HFFc6 (cell line): ENCODE measurements around the gene ZNF221. TPM values are rescaled to one million over a fixed set of nuclear protein-coding genes. Genes with fewer than 3 reads are reported as not detected.

ENCODE experiments used
- DNase-seq: peaks from one replicate; pipeline ENCODE4 v3.0.0-alpha.2; 2018
- H3K27ac Mint-ChIP-seq: 2 replicates; pipeline ENCODE4 v1.8.0; 2020; ENCODE audit warnings: mild to moderate bottlenecking, mixed read lengths
- H3K27me3 Mint-ChIP-seq: 2 replicates; pipeline ENCODE4 v1.8.0; 2021; ENCODE audit warnings: mild to moderate bottlenecking, moderate library complexity, mixed read lengths; ENCODE audit not compliant: insufficient read depth
- H3K36me3 Mint-ChIP-seq: 2 replicates; pipeline ENCODE4 v1.8.0; 2021; ENCODE audit warnings: low read depth, mixed read lengths
- H3K4me1 Mint-ChIP-seq: 2 replicates; pipeline ENCODE4 v1.8.0; 2020; ENCODE audit warnings: low read depth, mixed read lengths
- H3K4me3 Mint-ChIP-seq: 2 replicates; pipeline ENCODE4 v1.8.0; 2020; ENCODE audit warnings: mild to moderate bottlenecking, moderate library complexity, mixed read lengths
- H3K9me3 Mint-ChIP-seq: 2 replicates; pipeline ENCODE4 v1.8.0; 2020; ENCODE audit warnings: mild to moderate bottlenecking, mixed read lengths
- total RNA-seq, 6 experiments: library from RNA; stranded (reverse); fragmentation: NEBNext Ultra II Directional; extraction: Animal tissue kit (Norgen Biotek cat#: 25700); gene quantifications; 2 replicates in 1 of 6; 3 replicates in 5 of 6; pipeline ENCODE4 v1.2.3, GENCODE V29; 2021
- TF ChIP-seq, protein P1 (sequence below): fragments of 200-600 bp; sonication (generic); IDR thresholded peaks from 2 replicates; pipeline ENCODE4 v1.5.0; 2021; ENCODE audit warnings: antibody characterized with exemption, mild to moderate bottlenecking

Gene ZNF221
- total RNA-seq, 6 experiments from 2014 or later = 3.6 to 4.3 (median 4.1) TPM

DNA sequence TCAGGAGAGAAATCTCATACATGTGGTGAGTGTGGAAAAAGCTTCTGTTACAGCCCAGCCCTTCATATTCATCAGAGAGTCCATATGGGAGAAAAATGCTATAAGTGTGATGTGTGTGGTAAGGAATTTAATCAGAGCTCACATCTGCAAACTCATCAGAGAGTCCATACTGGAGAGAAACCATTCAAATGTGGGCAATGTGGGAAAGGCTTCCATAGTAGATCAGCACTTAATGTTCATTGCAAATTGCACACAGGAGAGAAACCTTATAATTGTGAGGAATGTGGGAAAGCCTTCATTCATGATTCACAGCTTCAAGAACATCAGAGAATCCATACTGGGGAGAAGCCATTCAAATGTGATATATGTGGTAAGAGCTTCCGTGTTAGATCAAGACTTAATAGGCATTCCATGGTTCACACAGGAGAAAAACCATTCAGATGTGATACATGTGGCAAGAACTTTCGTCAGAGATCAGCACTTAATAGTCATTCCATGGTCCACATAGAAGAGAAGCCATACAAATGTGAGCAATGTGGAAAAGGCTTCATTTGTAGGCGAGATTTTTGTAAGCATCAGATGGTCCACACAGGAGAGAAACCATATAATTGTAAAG is 15.2 kb downstream of the ZNF221 start:
- DNase-seq = no peak
- Mint-ChIP-seq H3K4me1 (no peaks in the 10 kb centered on the region), H3K9me3 (peaks cover 86% of the 10 kb centered on the region), H3K4me3 (no peak overlapping the region), H3K27ac (no peak overlapping the region), H3K27me3 (no peaks in the 10 kb centered on the region; the same call in 1 of the 2 replicates), H3K36me3 (peaks cover 92% of the 10 kb centered on the region)
- TF ChIP-seq, protein P1, sequence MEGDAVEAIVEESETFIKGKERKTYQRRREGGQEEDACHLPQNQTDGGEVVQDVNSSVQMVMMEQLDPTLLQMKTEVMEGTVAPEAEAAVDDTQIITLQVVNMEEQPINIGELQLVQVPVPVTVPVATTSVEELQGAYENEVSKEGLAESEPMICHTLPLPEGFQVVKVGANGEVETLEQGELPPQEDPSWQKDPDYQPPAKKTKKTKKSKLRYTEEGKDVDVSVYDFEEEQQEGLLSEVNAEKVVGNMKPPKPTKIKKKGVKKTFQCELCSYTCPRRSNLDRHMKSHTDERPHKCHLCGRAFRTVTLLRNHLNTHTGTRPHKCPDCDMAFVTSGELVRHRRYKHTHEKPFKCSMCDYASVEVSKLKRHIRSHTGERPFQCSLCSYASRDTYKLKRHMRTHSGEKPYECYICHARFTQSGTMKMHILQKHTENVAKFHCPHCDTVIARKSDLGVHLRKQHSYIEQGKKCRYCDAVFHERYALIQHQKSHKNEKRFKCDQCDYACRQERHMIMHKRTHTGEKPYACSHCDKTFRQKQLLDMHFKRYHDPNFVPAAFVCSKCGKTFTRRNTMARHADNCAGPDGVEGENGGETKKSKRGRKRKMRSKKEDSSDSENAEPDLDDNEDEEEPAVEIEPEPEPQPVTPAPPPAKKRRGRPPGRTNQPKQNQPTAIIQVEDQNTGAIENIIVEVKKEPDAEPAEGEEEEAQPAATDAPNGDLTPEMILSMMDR = no peak

DNA sequence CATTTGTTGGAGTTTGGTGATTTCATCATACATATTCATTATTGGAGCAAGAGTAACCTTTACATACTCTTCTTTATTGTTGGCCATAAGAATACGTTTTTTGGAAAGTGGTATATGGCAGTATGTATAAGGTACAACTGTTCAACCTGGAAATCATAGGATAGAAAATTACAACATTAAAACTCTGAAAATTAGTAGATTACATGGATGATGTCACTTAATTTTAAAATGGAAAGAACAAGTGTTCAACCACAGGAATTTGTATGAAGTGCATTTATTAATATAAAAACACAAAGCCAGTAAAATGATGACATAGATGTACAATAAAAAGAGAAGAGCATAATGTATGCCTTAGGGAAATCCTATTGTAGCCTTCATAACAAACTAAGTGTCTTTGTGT is 25.7 kb downstream of the ZNF221 start:
- peaks cover 37% of the 10 kb centered on the region for H3K36me3 Mint-ChIP-seq
- TF ChIP-seq, protein P1 = no peak
- DNase-seq = no peak
- H3K4me3 Mint-ChIP-seq = no peak overlapping the region
- H3K4me1 Mint-ChIP-seq = no peaks in the 10 kb centered on the region
- no peaks in the 10 kb centered on the region for H3K27me3 Mint-ChIP-seq
- H3K27ac Mint-ChIP-seq = no peak overlapping the region
- H3K9me3 Mint-ChIP-seq = peaks cover 44% of the 10 kb centered on the region

DNA sequence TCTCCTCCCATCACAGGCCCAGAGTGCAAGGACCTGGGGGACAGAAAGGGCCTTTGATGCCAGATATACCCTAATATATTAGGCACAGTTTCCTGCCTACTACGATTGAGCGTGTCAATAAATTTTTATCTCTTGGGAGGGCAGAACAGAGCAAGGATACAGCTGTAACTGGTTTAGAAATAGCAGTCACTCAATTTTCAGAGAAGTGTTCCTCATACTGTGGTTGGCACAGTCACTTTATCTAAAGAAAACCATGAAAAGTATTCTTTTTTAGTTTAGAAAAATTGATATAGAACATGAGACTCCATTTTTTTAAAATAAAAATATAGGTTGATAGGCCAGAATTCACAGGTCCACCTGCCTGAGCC is 32.5 kb downstream of the ZNF221 start:
- Mint-ChIP-seq H3K27ac (peak overlapping the region; percentile 20; the same call in 1 of the 2 replicates), H3K4me3 (peak overlapping the region; percentile 97), H3K4me1 (peaks cover 10% of the 10 kb centered on the region), H3K36me3 (peaks cover 12% of the 10 kb centered on the region), H3K9me3 (0 out of 2 replicates have a peak, but pooled peaks cover under 1% of the 10 kb centered on the region), H3K27me3 (no peaks in the 10 kb centered on the region; the same call in 1 of the 2 replicates)
- DNase-seq = no peak
- TF ChIP-seq, protein P1 = no peak

DNA sequence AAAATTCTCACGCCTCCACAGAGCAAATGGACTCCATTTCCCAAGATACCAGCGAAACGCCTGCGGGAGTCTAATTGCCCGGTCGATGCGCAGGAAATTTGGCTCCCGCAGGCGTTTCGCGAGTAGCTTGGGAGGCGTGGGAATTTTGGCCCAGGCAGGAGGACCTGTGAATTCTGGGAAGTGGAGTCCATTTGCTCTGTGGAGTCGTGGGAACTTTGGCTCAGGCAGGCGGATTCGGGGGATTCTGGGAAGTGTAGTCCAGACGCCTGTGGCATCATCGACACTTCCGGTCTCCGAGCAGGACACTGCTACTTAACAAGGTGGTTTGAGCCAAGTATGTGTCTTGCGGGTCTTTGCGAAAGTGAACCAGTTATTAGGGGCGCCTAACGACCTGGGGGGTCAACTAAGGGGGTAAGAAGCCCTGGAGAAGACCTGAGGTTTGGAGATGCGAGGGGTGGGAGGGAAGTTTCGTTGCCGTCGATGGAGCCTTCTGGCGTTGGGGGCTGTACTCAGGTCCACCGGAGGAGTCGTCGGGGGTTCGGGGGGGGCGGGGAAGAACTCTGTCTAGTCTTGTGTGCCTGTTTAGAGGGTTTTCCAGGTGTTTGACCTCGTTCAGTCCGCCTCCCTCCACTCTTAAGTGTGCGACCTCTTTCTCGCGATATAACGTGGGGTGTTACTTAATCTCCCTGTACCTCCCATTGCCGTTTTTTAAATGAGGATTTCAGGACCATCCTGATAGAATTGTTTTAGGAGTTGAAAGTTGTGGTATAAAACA is 33.1 kb downstream of the ZNF221 start, which contains the start of gene ZNF155:
Gene ZNF155, plus strand, starts transcription at position 277 of the 775 bp plus-strand sequence. CDS start 4,356 bp downstream, outside the sequence.
- H3K27ac Mint-ChIP-seq = peak within 1 kb of the TSS; percentile 92
- peaks cover 10% of the 10 kb centered on the region for H3K4me1 Mint-ChIP-seq
- DNase-seq = peak; percentile 98
- peaks cover 17% of the 10 kb centered on the region for H3K36me3 Mint-ChIP-seq
- no peaks in the 10 kb centered on the region; the same call in 1 of the 2 replicates for H3K27me3 Mint-ChIP-seq
- no peaks in the 10 kb centered on the region for H3K9me3 Mint-ChIP-seq
- TF ChIP-seq, protein P1 = no peak
- peak within 1 kb of the TSS; percentile 97 for H3K4me3 Mint-ChIP-seq

DNA sequence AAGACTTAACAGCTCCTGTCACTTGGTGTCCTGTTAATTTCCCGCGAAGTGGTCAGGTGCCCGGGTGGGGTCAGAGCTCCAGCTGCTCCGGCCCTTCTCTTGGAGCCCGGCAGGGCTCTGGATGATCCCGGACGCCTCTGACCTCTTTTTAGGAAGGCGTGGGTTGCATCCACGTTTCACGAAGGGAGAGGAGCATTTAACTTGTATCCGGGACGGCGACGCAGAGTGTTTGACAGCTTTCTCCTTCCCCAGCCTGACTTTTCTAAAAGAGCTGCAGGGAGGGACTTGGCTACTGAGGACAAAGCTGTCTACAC is 33.6 kb downstream of the ZNF221 start:
- Mint-ChIP-seq H3K36me3 (peaks cover 19% of the 10 kb centered on the region), H3K9me3 (no peaks in the 10 kb centered on the region), H3K27ac (peak overlapping the region; percentile 92), H3K4me1 (peaks cover 10% of the 10 kb centered on the region), H3K4me3 (peak overlapping the region; percentile 97), H3K27me3 (no peaks in the 10 kb centered on the region; the same call in 1 of the 2 replicates)
- TF ChIP-seq, protein P1 = no peak
- no peak for DNase-seq
